ENCODE results near the gene LRRD1. TPM values are rescaled to one million over a fixed set of nuclear protein-coding genes. Genes with fewer than 3 reads are reported as not detected.
A peak's percentile ranks its signal among the peaks of the same experiment; 100 is the strongest.

LRRD1 gene
- total RNA-seq, 1 donor from 2014 or later, result 0.34 TPM

DNA sequence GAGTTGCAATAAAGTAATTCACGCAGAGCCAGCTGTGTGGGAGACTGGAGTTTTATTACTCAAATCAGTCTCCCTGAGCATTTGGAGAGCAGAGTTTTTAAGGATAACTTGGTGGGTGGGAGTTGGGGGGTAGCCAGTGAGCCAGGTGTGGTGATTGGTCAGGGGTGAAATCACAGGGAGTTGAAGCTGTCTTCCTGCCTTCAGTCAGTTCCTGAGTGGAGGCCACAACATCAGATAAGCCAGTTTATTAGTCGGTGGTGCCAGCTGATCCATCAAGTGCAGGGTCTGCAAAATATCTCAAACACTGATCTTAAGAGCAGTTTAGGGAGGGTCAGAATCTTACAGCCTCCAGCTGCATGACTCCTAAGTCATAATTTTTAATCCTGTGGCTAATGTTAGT lies 41.4 kb downstream of the LRRD1 start:
- peaks cover 16% of the 10 kb centered on the region for H3K4me1 Mint-ChIP-seq (ENCODE audit: low read depth)
- no peak for DNase-seq (ENCODE audit: low spot score, unreplicated experiment)
- H3K36me3 Mint-ChIP-seq (ENCODE audit: insufficient read depth), result no peaks in the 10 kb centered on the region
- H3K27ac Mint-ChIP-seq, result peak overlapping the region; percentile 24
- no peaks in the 10 kb centered on the region for H3K27me3 Mint-ChIP-seq
- TF ChIP-seq, protein P1, sequence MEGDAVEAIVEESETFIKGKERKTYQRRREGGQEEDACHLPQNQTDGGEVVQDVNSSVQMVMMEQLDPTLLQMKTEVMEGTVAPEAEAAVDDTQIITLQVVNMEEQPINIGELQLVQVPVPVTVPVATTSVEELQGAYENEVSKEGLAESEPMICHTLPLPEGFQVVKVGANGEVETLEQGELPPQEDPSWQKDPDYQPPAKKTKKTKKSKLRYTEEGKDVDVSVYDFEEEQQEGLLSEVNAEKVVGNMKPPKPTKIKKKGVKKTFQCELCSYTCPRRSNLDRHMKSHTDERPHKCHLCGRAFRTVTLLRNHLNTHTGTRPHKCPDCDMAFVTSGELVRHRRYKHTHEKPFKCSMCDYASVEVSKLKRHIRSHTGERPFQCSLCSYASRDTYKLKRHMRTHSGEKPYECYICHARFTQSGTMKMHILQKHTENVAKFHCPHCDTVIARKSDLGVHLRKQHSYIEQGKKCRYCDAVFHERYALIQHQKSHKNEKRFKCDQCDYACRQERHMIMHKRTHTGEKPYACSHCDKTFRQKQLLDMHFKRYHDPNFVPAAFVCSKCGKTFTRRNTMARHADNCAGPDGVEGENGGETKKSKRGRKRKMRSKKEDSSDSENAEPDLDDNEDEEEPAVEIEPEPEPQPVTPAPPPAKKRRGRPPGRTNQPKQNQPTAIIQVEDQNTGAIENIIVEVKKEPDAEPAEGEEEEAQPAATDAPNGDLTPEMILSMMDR (IDR thresholded peaks at IDR 0.05; ENCODE audit: unreplicated experiment), result no peak
- H3K9me3 Mint-ChIP-seq (ENCODE audit: low read depth), result peaks cover 4% of the 10 kb centered on the region
- H3K4me3 Mint-ChIP-seq (ENCODE audit: low read depth), result no peak overlapping the region

DNA sequence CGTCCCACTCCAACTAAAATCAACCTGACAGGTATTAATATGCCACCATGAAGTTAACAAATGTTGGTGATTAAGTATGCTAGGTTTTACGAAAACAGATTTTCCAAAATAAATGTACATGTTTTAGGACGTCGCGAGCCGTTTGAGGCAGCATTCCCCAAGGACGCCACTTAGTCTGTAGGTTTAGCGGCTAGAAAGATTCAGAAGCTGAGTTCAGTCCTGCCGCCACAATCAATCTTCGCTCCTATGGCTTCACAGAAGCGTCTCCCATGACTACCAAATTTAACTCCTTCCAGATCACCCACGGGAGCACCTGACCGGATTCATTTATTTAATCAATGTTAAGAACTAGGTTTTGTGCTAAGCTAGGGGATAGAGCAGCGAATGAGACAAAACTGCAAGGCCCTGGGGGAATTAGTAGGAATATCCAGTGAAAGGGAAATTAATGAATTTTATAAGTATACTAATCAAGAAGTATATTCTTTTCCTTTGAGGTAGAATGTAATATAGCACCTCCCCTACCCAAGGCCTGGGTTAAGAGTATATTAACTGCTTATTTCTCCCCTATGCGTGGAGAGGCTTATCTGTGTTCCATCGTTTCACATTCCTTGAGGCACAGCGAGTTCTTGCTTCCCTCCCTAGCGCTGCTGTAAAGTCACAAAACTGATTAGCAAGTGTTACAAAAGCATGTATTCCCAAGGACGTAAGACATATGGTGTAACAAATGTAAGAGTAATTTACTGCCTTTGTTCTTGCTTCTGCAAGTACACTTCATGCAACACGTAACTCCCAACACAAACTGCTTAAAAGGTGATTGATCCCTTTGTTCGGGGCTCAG lies 43.7 kb downstream of the LRRD1 start:
- H3K4me1 Mint-ChIP-seq (ENCODE audit: low read depth), result peaks cover 25% of the 10 kb centered on the region
- TF ChIP-seq, protein P1 (IDR thresholded peaks at IDR 0.05; ENCODE audit: unreplicated experiment), result no peak
- H3K27me3 Mint-ChIP-seq, result no peaks in the 10 kb centered on the region
- H3K27ac Mint-ChIP-seq, result peak overlapping the region; percentile 100
- no peak for DNase-seq (ENCODE audit: low spot score, unreplicated experiment)
- peaks cover 5% of the 10 kb centered on the region for H3K36me3 Mint-ChIP-seq (ENCODE audit: insufficient read depth)
- H3K9me3 Mint-ChIP-seq (ENCODE audit: low read depth), result no peaks in the 10 kb centered on the region
- peak overlapping the region; percentile 92 for H3K4me3 Mint-ChIP-seq (ENCODE audit: low read depth)

DNA sequence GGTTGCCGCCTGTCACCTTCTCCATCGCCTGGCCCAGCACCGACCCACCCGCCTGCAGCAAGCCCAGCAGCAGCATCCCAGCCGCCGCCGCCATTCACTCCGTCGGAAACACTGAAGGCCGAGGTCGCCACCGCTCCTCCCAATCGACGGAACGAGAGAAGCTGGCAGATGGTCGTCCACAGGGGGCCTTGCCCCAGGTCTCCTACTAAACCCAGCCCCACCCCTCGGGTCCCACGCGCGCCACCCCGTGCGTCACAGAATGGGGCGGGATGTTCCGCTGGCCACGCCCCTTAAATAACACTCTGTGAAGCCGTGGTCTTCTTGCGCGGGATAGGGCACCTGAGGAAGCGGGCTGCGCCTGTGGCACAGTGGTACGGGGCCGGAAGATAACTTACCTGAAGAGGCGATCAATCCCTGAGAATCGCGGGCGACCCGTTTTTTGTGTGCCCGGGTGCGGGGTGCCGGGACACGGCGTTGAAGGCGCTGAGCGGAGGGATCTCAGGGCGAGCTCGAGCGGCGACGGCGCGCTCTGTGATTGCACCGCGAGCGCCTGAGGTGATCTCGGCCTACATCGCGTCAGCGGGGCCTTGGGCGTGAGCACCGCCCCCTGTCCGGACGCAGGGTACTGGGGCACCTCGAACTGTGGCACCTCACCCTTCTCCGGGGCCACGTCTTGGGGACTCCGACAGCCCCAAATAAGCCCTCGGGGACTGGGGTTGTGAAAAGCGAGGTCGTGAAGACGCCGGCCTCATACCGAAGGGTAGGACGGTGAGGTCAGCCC lies 44.5 kb downstream of the LRRD1 start, which contains the start of gene CYP51A1:
Gene CYP51A1, minus strand, starts transcription at position 207 of the 781 bp plus-strand sequence. Its CDS starts 113 bp downstream, at position 94.
- TF ChIP-seq, protein P1 (IDR thresholded peaks at IDR 0.05; ENCODE audit: unreplicated experiment), result peak; percentile 25
- Mint-ChIP-seq H3K27me3 (no peaks in the 10 kb centered on the region), H3K4me1 (ENCODE audit: low read depth) (peaks cover 25% of the 10 kb centered on the region), H3K9me3 (ENCODE audit: low read depth) (no peaks in the 10 kb centered on the region), H3K4me3 (ENCODE audit: low read depth) (peak within 1 kb of the TSS; percentile 92), H3K36me3 (ENCODE audit: insufficient read depth) (peaks cover 5% of the 10 kb centered on the region), H3K27ac (peak within 1 kb of the TSS; percentile 100)
- DNase-seq (ENCODE audit: low spot score, unreplicated experiment), result peak; percentile 89

DNA sequence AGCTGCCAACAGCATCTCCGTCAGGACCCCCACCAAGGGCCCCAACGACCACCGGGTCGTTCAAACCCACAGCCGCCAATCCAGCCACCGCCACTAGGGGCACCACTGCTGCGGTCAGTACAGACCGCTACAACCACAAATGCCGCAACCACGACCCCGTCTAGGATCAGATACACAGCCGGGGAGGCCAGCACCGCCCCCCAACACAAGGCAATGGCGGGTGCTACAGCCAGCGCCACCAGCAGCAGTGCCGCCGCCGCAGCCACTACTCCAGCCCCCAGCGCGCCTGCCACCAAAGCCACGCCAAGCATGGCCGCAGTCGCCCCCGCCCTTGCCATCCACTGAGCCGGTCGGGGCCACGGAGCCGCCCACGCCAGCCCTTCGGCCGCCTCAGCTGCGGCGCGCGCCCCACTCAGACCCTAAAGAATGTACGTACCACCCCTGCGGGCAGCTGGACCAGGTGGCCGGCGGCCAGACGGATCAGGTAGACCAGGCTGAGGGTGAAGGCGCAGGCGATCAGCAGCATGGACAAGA lies 45.1 kb downstream of the LRRD1 start:
- Mint-ChIP-seq H3K4me1 (ENCODE audit: low read depth) (peaks cover 25% of the 10 kb centered on the region), H3K4me3 (ENCODE audit: low read depth) (peak overlapping the region; percentile 92), H3K27ac (peak overlapping the region; percentile 100), H3K27me3 (no peaks in the 10 kb centered on the region), H3K36me3 (ENCODE audit: insufficient read depth) (peaks cover 5% of the 10 kb centered on the region), H3K9me3 (ENCODE audit: low read depth) (no peaks in the 10 kb centered on the region)
- DNase-seq (ENCODE audit: low spot score, unreplicated experiment), result peak; percentile 86
- TF ChIP-seq, protein P1 (IDR thresholded peaks at IDR 0.05; ENCODE audit: unreplicated experiment), result peak; percentile 96

DNA sequence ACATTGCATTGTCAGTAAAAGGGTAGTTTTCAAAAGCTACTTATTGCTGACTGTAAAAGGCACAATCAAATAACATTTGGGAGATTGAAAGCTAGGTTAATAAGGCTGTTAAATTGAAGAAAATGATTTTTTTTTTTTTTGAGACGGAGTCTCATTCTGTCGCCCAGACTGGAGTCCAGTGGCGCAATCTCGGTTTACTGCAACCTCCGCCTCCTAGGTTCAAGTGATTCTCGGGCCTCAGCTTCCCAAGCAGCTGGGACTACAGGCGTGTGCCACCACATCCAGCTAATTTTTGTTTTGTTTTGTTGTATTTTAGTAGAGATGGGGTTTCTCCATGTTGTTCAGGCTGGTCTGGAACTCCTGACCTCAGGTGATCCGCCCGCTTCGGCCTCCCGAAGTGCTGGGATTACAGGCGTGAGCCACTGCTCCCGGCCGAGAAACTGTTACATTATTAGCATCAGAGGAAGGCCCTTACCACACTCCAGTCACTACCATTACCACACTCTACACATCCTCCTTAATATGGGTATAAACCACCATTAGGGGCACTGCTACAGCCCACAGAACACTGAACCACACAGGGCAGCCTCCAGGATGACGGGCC lies 45.7 kb downstream of the LRRD1 start:
- Mint-ChIP-seq H3K4me1 (ENCODE audit: low read depth) (peaks cover 25% of the 10 kb centered on the region), H3K27ac (peak overlapping the region; percentile 100), H3K9me3 (ENCODE audit: low read depth) (no peaks in the 10 kb centered on the region), H3K27me3 (no peaks in the 10 kb centered on the region), H3K36me3 (ENCODE audit: insufficient read depth) (peaks cover 5% of the 10 kb centered on the region), H3K4me3 (ENCODE audit: low read depth) (peak overlapping the region; percentile 92)
- TF ChIP-seq, protein P1 (IDR thresholded peaks at IDR 0.05; ENCODE audit: unreplicated experiment), result no peak
- no peak for DNase-seq (ENCODE audit: low spot score, unreplicated experiment)

Measured in progenitor cell of endocrine pancreas (in vitro differentiated cells).